ENCODE measurements around the gene ATG7. TPM values are rescaled to one million over a fixed set of nuclear protein-coding genes. Genes with fewer than 3 reads are reported as not detected.
"Not testable (repeated sequence)": the region's sequence is repeated elsewhere in the genome, so short reads cannot be mapped to it uniquely, and the experiment has no call there.

Gene ATG7
- total and polyA plus RNA-seq, 9 donors = 11.3 to 22.2 (median 14.9) TPM

DNA sequence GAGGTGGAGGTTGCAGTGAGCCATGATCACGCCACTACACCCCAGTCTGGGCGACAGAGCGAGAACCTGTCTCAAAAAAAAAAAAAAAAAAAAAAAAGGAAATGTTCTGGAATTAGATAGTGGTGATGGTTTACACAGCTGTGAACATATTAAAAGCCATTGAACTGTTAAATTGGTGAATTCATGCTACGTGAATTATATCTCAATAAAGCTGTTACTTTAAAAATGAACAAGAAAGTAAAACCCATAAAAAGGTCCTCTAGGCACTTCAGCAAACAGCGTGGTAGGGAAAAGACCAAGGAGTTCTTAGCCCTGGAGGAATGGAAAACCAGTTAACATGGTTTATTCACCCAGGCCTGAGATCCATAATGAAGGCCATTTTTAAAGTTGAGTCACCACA is 180.1 kb downstream of the ATG7 start:
- DNase-seq = no peak
- Histone ChIP-seq H3K4me3 (ENCODE audit: low read length) (no peak overlapping the region), H3K27ac (ENCODE audit: low read length) (peak overlapping the region; percentile 87), H3K27me3 (ENCODE audit: control insufficient read depth, insufficient read depth, low read length) (no peaks in the 10 kb centered on the region), H3K4me1 (ENCODE audit: control insufficient read depth, insufficient read depth, low read length) (peaks cover 21% of the 10 kb centered on the region), H3K9me3 (replicated peaks; ENCODE audit: control insufficient read depth, low read depth, low read length) (no peaks in the 10 kb centered on the region), H3K36me3 (ENCODE audit: control insufficient read depth, insufficient read depth, low read length) (no peaks in the 10 kb centered on the region)
- WGBS (ENCODE audit: insufficient coverage) = 83% methylated on average over 1 of the region's 5 CpGs

DNA sequence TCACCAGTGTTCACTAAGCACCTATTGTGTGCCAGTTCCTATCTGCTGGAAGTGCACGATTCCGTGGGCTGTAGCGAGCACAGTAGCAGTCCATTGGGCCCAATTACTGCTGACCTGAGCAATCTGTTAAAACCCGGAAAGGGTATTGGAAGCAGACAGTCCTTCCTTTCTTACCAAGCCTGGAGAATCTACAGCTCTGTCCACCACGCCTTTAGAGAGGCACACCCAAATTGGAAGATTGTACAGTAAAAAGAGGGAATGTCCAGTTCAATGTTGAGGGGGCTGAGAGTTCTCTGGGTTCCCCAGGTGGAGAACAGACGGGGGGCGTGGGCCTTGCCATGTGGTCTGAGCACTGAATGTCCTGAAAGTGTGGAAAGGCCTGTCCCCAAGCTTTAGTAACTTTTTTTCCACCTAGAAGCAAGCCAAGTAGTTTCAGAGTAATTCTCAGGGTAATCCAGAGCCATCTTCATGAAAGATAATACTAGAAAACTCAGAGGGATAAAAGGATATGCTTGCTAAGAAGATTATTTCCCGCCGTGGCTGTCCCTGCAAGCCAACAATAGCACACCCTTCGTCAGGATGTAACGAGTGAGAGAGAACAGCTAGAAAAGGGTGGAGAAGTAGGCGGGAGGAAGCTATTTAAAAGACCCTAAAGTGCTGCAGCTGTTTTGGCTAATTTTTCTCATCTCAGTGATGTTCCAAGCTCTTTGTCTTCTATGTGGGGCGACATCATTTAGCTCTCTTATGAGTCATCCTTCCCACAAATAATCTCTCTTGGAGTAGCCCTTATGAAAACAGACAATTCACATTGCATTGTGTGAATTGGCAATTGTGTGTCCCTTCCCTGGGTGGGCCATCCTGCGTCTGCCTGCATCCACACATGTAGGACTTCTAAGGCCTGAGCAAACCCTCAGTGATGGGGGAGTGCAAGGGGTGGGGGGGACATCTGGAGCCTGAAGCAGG is 181.0 kb downstream of the ATG7 start:
- no peak overlapping the region for H3K4me3 ChIP-seq (ENCODE audit: low read length)
- H3K4me1 ChIP-seq (ENCODE audit: control insufficient read depth, insufficient read depth, low read length) = peaks cover 20% of the 10 kb centered on the region
- H3K9me3 ChIP-seq (replicated peaks; ENCODE audit: control insufficient read depth, low read depth, low read length) = no peaks in the 10 kb centered on the region
- H3K27ac ChIP-seq (ENCODE audit: low read length) = peak overlapping the region; percentile 87
- DNase-seq = peak; percentile 98
- H3K36me3 ChIP-seq (ENCODE audit: control insufficient read depth, insufficient read depth, low read length) = no peaks in the 10 kb centered on the region
- no peaks in the 10 kb centered on the region for H3K27me3 ChIP-seq (ENCODE audit: control insufficient read depth, insufficient read depth, low read length)
- WGBS (ENCODE audit: insufficient coverage) = 59% methylated on average over 3 of the region's 14 CpGs

DNA sequence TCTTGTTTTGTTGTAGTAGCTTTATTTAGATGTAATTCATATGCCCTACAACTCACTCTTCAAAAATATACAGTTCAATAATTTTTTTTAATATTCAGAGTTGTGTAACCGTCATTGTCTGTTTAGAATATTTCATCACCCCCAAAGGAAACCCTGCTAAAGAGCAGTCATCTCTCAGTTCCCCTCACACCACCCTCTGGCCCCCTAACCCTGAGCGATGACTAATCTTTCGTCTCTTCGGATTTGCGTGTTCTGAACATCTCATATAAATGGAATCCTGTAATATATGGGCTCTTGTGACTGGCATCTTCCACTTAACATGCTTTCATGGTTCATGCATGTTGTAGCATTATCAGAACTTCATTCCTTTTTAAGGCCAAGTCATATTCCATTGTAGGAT is 183.8 kb downstream of the ATG7 start:
- Histone ChIP-seq H3K27me3 (ENCODE audit: control insufficient read depth, insufficient read depth, low read length) (no peaks in the 10 kb centered on the region), H3K9me3 (replicated peaks; ENCODE audit: control insufficient read depth, low read depth, low read length) (no peaks in the 10 kb centered on the region), H3K27ac (ENCODE audit: low read length) (no peak overlapping the region), H3K4me1 (ENCODE audit: control insufficient read depth, insufficient read depth, low read length) (peaks cover 32% of the 10 kb centered on the region), H3K36me3 (ENCODE audit: control insufficient read depth, insufficient read depth, low read length) (no peaks in the 10 kb centered on the region), H3K4me3 (ENCODE audit: low read length) (no peak overlapping the region)
- no peak for DNase-seq
- no CpG with 5 or more reads among the region's 5 CpGs for WGBS (ENCODE audit: insufficient coverage)

DNA sequence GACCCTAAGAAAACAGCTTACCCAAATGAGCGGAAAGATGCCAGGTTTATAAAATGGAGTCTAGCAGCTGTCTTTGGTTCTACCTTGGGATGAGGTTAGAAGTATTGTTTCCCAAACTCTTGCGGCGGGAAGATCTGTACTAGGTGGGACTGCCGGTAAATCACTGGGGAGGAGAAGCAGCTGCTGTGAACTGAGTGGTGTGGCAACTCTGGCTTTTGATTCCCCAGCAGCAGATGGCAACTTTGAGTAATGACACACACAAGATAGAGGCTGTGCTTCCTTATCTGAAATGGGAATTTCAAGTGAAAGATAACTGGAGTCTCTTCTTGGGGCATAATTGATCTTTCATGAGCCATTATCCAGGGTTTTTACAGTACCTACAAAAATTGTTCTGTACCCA is 184.9 kb downstream of the ATG7 start:
- WGBS (ENCODE audit: insufficient coverage) = 90% methylated on average over 2 of the region's 4 CpGs
- Histone ChIP-seq H3K27ac (ENCODE audit: low read length) (no peak overlapping the region), H3K36me3 (ENCODE audit: control insufficient read depth, insufficient read depth, low read length) (no peaks in the 10 kb centered on the region), H3K4me1 (ENCODE audit: control insufficient read depth, insufficient read depth, low read length) (peaks cover 32% of the 10 kb centered on the region), H3K4me3 (ENCODE audit: low read length) (no peak overlapping the region), H3K9me3 (replicated peaks; ENCODE audit: control insufficient read depth, low read depth, low read length) (no peaks in the 10 kb centered on the region), H3K27me3 (ENCODE audit: control insufficient read depth, insufficient read depth, low read length) (no peaks in the 10 kb centered on the region)
- DNase-seq = no peak

DNA sequence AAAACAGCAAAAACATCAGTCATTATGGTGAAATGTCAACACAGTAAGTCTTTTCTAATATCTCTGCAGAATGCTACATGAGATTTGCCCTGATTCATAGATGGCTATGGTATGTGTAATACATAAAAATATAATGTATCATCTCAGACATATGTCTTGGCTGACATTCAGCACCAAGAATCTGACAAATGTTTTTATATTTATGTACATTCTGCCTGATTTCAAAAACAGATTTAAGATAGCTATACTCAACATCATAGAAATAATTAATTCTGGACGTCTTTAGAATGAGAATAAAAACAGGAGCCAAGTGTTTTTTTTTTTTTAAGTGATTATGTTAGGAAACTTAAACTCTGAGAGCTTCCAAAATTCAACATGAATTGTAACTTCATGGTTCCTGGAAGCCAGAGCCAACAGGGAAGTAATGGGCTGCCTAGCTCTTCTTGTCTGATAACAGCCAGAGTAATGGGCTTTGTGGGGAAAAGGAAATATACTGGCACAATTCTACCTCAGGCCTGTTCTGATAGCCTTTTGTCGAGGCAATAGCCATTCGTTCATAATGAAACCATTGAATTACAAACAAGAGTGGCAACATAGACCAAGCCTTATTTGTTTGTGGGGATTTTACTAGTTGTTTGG is 187.1 kb downstream of the ATG7 start:
- H3K4me1 ChIP-seq (ENCODE audit: control insufficient read depth, insufficient read depth, low read length) = peaks cover 20% of the 10 kb centered on the region
- H3K27ac ChIP-seq (ENCODE audit: low read length) = peak overlapping the region; percentile 4

DNA sequence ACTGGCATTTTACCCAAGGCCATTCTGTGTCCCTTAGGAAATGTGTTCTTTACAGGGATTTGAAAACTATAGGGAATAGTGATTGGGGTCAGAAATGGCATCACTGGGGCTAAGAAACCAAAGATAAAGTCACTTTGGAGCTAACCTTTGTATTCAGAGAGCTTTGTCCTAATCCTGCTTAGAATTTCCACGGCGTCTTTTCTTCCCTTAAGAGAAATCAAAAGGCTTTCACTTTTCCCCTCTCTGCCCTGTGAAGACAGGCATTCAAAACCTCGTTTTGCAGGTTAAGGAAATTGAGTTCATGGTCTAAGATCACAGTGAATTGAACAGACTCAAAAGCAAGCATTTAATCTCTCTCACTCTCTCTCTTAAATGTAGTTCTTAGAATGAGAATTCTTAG is 189.0 kb downstream of the ATG7 start:
- H3K4me1 ChIP-seq (ENCODE audit: control insufficient read depth, insufficient read depth, low read length) = peaks cover 27% of the 10 kb centered on the region
- H3K27me3 ChIP-seq (ENCODE audit: control insufficient read depth, insufficient read depth, low read length) = no peaks in the 10 kb centered on the region
- no peaks in the 10 kb centered on the region for H3K36me3 ChIP-seq (ENCODE audit: control insufficient read depth, insufficient read depth, low read length)
- no peaks in the 10 kb centered on the region for H3K9me3 ChIP-seq (replicated peaks; ENCODE audit: control insufficient read depth, low read depth, low read length)
- WGBS (ENCODE audit: insufficient coverage) = no CpG with 5 or more reads among the region's 3 CpGs
- DNase-seq = no peak
- no peak overlapping the region for H3K4me3 ChIP-seq (ENCODE audit: low read length)
- no peak overlapping the region for H3K27ac ChIP-seq (ENCODE audit: low read length)

More for the DNA sequence above, 187.1 kb downstream of the ATG7 start:
- H3K27me3 ChIP-seq (ENCODE audit: control insufficient read depth, insufficient read depth, low read length) = no peaks in the 10 kb centered on the region
- no peaks in the 10 kb centered on the region for H3K36me3 ChIP-seq (ENCODE audit: control insufficient read depth, insufficient read depth, low read length)
- H3K9me3 ChIP-seq (replicated peaks; ENCODE audit: control insufficient read depth, low read depth, low read length) = no peaks in the 10 kb centered on the region
- peak; percentile 79 for DNase-seq
- WGBS (ENCODE audit: insufficient coverage) = no CpG with 5 or more reads among the region's 3 CpGs
- H3K4me3 ChIP-seq (ENCODE audit: low read length) = no peak overlapping the region

DNA sequence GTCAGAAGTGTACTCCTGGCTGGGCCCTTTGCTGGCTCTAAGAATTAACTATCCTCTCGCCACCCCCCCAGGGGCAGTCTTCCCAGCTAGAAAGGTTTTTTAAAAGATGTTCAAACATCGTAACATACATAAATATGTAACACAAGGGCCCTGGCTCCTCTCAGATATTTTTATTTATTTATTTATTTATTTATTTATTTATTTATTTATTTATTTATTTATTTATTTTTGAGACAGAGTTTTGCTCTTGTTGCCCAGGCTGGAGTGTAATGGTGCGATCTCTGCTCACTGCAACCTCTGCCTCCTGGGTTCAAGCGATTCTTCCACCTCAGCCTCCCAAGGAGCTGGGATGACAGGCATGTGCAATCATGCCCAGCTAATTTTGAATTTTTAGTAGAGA is 190.5 kb downstream of the ATG7 start:
- not testable (repeated sequence) for DNase-seq; H3K27ac ChIP-seq (ENCODE audit: low read length); H3K36me3 ChIP-seq (ENCODE audit: control insufficient read depth, insufficient read depth, low read length); H3K4me3 ChIP-seq (ENCODE audit: low read length); H3K27me3 ChIP-seq (ENCODE audit: control insufficient read depth, insufficient read depth, low read length); H3K9me3 ChIP-seq (replicated peaks; ENCODE audit: control insufficient read depth, low read depth, low read length)
- WGBS (ENCODE audit: insufficient coverage) = no CpG with 5 or more reads among the region's 4 CpGs
- peaks cover 34% of the 10 kb centered on the region for H3K4me1 ChIP-seq (ENCODE audit: control insufficient read depth, insufficient read depth, low read length)

DNA sequence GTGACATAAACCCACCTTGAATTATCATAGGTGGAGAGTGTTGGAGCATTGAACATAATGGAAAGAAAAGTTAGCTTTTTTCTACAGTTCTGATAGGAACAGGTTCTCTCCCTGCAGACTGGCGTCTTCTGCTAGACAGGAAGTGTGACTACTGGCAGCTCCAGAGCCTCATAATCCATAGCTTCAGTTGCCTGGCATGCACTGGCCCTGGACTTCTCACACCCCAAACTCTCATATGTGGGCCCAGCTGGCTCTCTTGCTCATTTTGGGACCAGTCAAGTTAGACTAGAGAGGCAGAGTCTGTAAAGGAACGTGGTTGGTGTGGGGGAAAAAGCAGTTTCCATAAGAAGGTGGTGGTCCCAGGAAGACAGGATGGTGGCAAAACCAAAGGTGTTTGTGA is 191.4 kb downstream of the ATG7 start:
- H3K36me3 ChIP-seq (ENCODE audit: control insufficient read depth, insufficient read depth, low read length) = peaks cover 3% of the 10 kb centered on the region
- peaks cover 33% of the 10 kb centered on the region for H3K4me1 ChIP-seq (ENCODE audit: control insufficient read depth, insufficient read depth, low read length)
- H3K27me3 ChIP-seq (ENCODE audit: control insufficient read depth, insufficient read depth, low read length) = no peaks in the 10 kb centered on the region
- no peak for DNase-seq
- no peak overlapping the region for H3K27ac ChIP-seq (ENCODE audit: low read length)
- H3K9me3 ChIP-seq (replicated peaks; ENCODE audit: control insufficient read depth, low read depth, low read length) = no peaks in the 10 kb centered on the region
- WGBS (ENCODE audit: insufficient coverage) = 96% methylated on average over 2 of the region's 2 CpGs
- H3K4me3 ChIP-seq (ENCODE audit: low read length) = no peak overlapping the region

DNA sequence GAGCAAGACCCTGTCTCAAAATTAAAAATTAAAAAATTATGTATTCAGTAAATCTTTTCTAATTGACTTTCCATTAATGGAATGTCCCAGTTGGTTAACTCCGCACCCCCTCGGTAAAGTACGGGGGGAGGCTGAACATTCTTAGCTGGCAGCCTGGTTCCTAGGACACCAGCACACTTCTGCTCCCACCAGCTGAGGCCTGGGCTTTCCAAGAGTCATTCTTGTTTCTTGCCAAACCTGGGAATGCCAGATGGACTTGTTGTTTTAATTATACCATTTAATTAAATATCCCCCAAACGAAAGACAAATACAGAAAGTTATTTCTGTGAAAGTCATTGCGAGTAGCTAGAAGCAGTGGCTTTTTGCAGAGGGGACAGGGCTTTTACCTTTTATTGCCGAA is 192.2 kb downstream of the ATG7 start:
- WGBS (ENCODE audit: insufficient coverage) = no CpG with 5 or more reads among the region's 6 CpGs
- no peak for DNase-seq
- no peak overlapping the region for H3K27ac ChIP-seq (ENCODE audit: low read length)

DNA sequence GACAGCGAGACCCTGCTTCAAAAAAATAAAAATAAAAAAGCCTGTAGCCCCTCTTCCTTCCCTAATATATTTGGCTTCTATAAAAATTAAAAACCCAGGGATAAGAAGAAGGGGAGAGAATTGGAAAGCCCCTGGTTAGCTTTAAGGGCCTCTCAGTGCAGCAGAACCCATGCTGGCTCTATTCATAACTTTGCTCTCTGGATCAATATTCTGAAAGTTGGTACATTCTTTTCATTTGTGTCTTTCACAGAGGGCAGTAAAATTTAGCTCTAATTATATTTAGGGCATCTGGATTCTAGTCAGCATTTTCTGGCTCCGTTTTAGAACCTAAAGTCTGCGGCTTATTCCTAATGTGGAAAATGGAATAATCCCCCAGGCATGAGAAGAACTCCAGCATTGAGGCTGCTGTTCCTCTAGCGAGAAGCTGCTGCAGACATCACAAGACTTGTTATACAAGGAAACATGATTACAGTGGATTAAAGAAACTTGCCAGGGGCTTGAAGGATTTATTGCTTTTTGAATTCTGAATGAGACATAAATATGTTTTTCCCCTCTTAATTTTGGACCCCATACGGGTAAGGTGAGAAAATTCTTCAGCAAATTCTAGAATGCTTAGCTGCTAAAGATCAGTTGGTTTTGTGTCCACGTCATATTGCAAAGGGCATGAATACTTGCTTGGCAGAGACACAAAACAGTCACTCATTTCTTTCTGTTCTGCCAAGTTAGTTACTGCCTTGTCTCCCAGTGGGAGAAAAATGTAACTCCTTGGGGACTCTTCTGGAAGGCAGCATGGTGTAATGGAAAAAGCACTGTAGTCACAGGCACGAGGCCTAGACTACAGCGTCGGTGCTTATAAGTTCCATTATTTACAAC is 193.8 kb downstream of the ATG7 start:
- 30% methylated on average over 2 of the region's 9 CpGs for WGBS (ENCODE audit: insufficient coverage)
- H3K4me3 ChIP-seq (ENCODE audit: low read length) = no peak overlapping the region
- H3K36me3 ChIP-seq (ENCODE audit: control insufficient read depth, insufficient read depth, low read length) = peaks cover 3% of the 10 kb centered on the region

More for the DNA sequence above, 192.2 kb downstream of the ATG7 start:
- Histone ChIP-seq H3K27me3 (ENCODE audit: control insufficient read depth, insufficient read depth, low read length) (no peaks in the 10 kb centered on the region), H3K4me1 (ENCODE audit: control insufficient read depth, insufficient read depth, low read length) (peaks cover 28% of the 10 kb centered on the region), H3K36me3 (ENCODE audit: control insufficient read depth, insufficient read depth, low read length) (peaks cover 3% of the 10 kb centered on the region), H3K9me3 (replicated peaks; ENCODE audit: control insufficient read depth, low read depth, low read length) (no peaks in the 10 kb centered on the region), H3K4me3 (ENCODE audit: low read length) (no peak overlapping the region)

More for the DNA sequence above, 193.8 kb downstream of the ATG7 start:
- Histone ChIP-seq H3K9me3 (replicated peaks; ENCODE audit: control insufficient read depth, low read depth, low read length) (no peaks in the 10 kb centered on the region), H3K4me1 (ENCODE audit: control insufficient read depth, insufficient read depth, low read length) (peaks cover 20% of the 10 kb centered on the region), H3K27me3 (ENCODE audit: control insufficient read depth, insufficient read depth, low read length) (no peaks in the 10 kb centered on the region), H3K27ac (ENCODE audit: low read length) (peak overlapping the region; percentile 86)
- DNase-seq = peak; percentile 94
